Suprapubic skin (tissue), 4 donors: Measurements from ENCODE around the gene ARHGEF6.

Experiments
- CTCF ChIP-seq, 2 donors: fragments of 200-600 bp in 1 of 2; fragments of 450-650 bp in 1 of 2; sonication (generic) in 1 of 2; IDR thresholded peaks; one replicate each; pipeline ENCODE4 v1.5.1; 2016 to 2019; ENCODE audit warnings: antibody characterized with exemption in 2 of 2, mild to moderate bottlenecking in 1 of 2, moderate library complexity in 1 of 2
- EP300 ChIP-seq: sonication (generic); formaldehyde crosslinking; IDR thresholded peaks from one replicate; pipeline ENCODE4 v1.6.1; 2017; ENCODE audit warnings: antibody characterized with exemption
- POLR2AphosphoS5 ChIP-seq, 3 donors: sonication (generic); formaldehyde crosslinking; IDR thresholded peaks; one replicate each; pipeline ENCODE4 v1.6.1; 2017; ENCODE audit warnings: antibody characterized with exemption in 3 of 3

GRCh38 chrX:136718091-136718490, 62.6 kb downstream of the ARHGEF6 start:
- TF ChIP-seq CTCF (IDR thresholded peaks at IDR 0.05) (no peak), EP300 (no peak), POLR2AphosphoS5 (IDR thresholded peaks at IDR 0.05) (no peak)
